Epidermal melanocyte (primary cell): ENCODE measurements around the gene ACTMAP.
"Not testable (repeated sequence)": the region's sequence is repeated elsewhere in the genome, so short reads cannot be mapped to it uniquely, and the experiment has no call there.

Experiments
- DNase-seq: peaks from one replicate; pipeline ENCODE4 v3.0.0; 2011; ENCODE audit warnings: low spot score; ENCODE audit not compliant: insufficient read length

ACTMAP gene

GRCh38 chr19:40744554-40745401 is 5.5 kb downstream of the ACTMAP start:
- no peak for DNase-seq

- DNase-seq, result no peak
Observed at GRCh38 chr19:40743926-40744325, 6.4 kb downstream of the ACTMAP start.

GRCh38 chr19:40742886-40743285 is 7.4 kb downstream of the ACTMAP start:
- no peak for DNase-seq

GRCh38 chr19:40742477-40742876 is 7.8 kb downstream of the ACTMAP start:
- DNase-seq, result no peak

GRCh38 chr19:40741527-40742390 is 8.5 kb downstream of the ACTMAP start:
- no peak for DNase-seq

- no peak for DNase-seq
Observed at GRCh38 chr19:40740747-40741146, 9.5 kb downstream of the ACTMAP start.

GRCh38 chr19:40739871-40740703 is 10.2 kb downstream of the ACTMAP start:
- DNase-seq, result no peak

- DNase-seq, result no peak
Observed at GRCh38 chr19:40739030-40739839, 11.0 kb downstream of the ACTMAP start.

GRCh38 chr19:40737102-40737644 is 13.1 kb downstream of the ACTMAP start:
- no peak for DNase-seq

- DNase-seq, result no peak
Observed at GRCh38 chr19:40736661-40737060, 13.6 kb downstream of the ACTMAP start.

- no peak for DNase-seq
Observed at GRCh38 chr19:40735013-40735771, 15.1 kb downstream of the ACTMAP start.

GRCh38 chr19:40733149-40733548 is 17.1 kb downstream of the ACTMAP start:
- DNase-seq, result no peak

GRCh38 chr19:40732304-40732703 is 18.0 kb downstream of the ACTMAP start:
- DNase-seq, result not testable (repeated sequence)

- not testable (repeated sequence) for DNase-seq
Observed at GRCh38 chr19:40730065-40730464, 20.2 kb downstream of the ACTMAP start.

GRCh38 chr19:40726279-40726678 is 24.0 kb downstream of the ACTMAP start:
- DNase-seq, result no peak

- no peak for DNase-seq
Observed at GRCh38 chr19:40724855-40725254, 25.4 kb downstream of the ACTMAP start.

- DNase-seq, result no peak
Observed at GRCh38 chr19:40724315-40724714, 26.0 kb downstream of the ACTMAP start.

GRCh38 chr19:40723661-40724254 is 26.5 kb downstream of the ACTMAP start:
- DNase-seq, result no peak
